GM20000 (cell line): ENCODE results near the gene ARHGAP27.

Source experiments
- DNase-seq: peaks from one replicate; pipeline ENCODE4 v3.0.0; 2012; ENCODE audit warnings: low spot score
- TF ChIP-seq, protein P1 (sequence below): IDR thresholded peaks from 2 replicates; pipeline ENCODE4 v1.5.1; 2012; ENCODE audit warnings: mild to moderate bottlenecking, control low read depth; ENCODE audit errors: extremely low read depth, missing control alignments

The ARHGAP27 gene

DNA sequence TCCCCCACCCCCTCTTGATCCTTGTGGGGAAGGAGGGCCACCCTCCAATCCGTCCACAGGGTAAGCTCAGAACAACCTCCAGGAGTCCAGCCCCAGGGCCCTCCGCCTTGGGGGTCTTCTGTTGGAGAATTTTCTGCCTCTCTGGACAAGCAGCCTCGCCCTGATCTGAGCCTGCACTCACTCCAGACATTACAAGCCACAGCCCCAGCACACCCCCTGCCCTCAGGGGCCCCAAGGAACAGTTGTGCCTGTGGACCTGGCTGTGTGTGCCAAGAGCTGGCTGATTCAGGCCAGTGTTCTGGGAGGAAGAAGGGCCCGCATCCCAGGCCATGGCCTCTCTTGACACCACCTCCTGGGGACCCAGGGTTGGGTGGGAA is 477 bp upstream of the ARHGAP27 start:
- no peak for DNase-seq
- TF ChIP-seq, protein P1, sequence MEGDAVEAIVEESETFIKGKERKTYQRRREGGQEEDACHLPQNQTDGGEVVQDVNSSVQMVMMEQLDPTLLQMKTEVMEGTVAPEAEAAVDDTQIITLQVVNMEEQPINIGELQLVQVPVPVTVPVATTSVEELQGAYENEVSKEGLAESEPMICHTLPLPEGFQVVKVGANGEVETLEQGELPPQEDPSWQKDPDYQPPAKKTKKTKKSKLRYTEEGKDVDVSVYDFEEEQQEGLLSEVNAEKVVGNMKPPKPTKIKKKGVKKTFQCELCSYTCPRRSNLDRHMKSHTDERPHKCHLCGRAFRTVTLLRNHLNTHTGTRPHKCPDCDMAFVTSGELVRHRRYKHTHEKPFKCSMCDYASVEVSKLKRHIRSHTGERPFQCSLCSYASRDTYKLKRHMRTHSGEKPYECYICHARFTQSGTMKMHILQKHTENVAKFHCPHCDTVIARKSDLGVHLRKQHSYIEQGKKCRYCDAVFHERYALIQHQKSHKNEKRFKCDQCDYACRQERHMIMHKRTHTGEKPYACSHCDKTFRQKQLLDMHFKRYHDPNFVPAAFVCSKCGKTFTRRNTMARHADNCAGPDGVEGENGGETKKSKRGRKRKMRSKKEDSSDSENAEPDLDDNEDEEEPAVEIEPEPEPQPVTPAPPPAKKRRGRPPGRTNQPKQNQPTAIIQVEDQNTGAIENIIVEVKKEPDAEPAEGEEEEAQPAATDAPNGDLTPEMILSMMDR: no peak

DNA sequence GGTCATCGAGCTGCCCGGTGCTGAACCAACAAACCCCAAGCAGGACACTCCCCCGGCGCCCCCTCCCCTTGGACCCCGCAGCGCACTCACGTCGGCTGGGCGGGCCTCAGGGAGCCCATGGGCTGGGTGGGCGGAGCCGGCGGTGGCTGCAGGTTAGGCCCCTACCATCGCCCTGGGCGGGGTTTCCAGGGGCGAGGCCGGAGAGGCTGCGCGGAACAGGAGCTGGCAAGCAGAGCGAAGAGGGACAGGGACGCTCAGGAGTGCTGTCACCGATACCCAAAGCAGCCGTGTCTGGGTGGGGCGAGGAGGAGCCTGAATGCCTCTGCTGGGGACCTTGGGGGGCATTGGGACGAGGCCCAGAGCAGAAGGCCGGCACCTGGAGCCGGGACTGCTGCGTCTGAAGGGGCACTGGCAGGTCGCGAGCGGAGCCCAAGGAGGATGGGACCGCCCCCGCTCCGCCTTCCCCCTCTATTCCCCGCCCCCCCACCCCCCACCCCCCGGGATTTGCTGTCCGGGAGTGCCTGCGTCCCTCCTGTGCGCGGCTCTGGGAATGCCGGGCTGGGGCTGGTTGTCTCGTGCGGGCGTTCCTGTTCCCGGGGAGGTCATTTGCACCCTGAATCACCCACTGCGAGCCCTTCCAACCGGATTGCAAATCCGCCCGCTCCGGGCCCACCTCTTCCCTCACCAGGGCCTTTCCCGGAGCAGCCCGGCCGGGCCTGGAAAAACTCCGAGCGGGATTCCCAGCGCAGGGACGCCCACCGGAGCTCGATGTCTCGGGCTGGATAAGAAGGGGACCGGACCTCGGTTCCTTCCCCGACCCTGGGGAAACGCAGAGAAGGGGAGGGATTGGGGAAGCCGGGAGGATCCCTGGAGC is 902 bp downstream of the ARHGAP27 start:
- TF ChIP-seq, protein P1: no peak
- DNase-seq: peak; percentile 97

DNA sequence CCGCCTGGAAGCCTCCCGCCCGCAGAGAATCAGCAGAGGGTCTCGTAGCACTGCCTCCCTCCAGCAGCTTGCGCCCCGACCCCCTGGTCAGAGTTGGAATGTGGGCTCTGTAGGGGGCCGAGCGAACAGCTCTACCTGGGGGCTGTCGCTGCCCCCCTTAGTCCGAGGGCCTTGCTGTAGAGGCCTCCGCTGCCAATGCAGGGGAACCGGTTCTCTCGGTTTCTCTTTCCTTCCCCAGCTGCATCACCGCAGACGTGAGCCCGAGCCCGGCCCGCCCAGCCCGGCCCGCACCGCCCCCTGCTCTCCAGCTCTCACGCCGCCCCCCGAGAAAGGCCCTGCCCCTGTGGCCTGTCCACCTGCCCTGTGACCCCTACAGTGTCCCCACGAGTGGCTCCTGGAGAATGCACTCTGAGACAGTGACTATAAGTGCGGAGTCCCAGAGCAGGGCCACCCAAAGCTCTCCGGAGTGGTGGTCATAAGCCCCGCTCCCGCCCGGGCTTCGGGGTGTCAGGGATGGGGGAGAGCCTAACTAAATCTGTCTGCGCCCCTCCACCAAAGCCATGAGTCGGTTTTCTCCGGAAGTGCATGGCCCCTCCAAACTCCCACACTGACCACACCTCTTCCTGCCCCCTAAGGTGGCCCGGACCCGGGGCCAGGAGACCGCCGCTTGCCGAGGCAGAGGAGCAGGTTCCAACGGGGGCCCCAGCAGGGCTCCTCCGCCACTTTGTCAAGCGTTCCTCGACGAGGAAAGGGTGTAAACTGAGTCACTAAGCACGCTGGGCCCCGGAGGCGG is 1.7 kb downstream of the ARHGAP27 start:
- peak; percentile 93 for DNase-seq
- TF ChIP-seq, protein P1: no peak

DNA sequence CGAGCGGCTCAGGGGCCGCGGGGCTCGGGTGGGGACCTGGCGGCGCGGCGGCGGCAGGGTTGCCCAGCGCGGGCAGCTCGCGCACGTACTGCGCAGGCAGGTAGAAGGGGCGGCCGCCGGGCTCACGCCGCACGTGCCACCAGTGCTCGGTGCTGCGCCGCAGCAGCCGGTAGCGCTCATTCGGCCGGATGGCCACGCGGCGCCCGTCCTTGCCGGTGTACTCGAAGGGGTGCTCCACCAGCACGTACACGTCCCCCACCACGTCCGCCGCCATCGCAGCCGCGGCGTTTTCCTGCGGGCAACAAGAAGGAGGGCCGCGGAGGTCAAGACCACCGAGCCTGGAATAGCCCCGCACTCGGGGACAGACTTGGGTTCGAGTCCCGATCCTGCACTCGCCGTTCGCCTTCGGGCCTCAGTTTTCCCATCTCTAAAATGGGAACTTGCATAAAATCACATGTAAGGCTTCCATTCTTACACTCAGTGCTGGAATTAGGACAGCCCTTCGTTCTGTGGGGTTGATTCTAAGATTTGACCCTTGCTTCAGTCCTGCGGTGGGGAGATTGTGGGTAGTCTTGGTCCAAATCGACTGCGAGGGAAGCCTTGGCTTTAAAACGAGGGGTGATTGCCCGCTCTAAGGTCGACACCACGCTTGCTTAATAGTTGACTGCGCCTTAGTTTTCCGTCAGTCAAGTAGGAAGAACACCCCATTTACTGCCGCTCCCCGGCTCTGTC is 2.5 kb downstream of the ARHGAP27 start:
- DNase-seq: no peak
- TF ChIP-seq, protein P1: no peak

DNA sequence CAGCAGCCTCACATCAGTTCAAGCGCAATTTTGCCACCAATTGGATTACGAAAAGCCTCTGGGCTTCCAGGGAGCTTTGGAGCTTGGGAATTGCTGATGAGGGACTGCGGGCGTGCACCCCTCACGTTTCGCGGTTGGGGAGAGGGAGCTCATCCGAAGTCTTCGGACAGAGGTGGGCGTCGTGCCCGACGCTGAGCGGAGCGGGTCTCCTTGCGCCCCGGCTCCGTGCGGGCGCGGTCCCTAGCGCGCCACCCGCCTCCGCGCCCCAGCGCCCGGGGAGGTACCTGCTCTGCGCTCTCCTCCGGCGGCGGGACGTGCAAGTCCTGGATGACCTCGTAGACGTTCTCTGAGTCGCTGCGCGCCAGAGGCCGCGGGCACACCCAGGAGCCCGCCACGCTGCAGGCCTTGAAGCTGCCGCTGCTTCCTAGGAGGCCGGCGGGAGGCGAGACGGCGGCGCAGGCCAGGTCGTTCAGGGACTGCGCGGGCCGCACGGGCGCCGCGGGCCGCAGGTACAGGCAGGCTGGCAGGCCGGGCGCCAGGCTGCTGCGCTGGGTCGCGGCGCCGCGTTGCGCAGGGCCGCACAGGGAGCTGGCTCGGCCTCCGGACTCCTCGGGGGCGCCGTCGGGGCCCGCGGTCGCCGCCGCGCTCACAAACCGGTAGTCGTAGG is 3.2 kb downstream of the ARHGAP27 start:
- DNase-seq: no peak
- TF ChIP-seq, protein P1: no peak

DNA sequence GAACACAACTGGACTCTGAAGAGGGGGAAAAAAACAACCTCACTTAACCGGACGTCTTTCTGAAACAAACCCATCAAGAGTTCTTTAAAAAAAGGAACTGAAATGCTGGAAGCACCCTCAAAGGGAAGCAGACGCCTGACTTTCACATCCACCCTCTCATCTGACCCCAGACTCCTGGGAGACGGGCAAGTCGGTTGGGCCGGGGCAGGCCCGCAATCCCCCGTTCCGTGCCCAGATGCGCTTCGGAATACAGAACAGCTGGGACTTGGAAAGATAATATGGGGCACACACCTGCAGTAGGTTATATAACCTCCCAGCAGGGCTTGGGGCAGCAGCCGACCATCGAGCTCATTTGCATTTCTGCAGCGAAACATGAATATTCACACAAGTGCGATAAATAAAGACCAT is 3.7 kb downstream of the ARHGAP27 start:
- DNase-seq: peak; percentile 61
- TF ChIP-seq, protein P1: no peak
